C1 segment of cervical spinal cord (tissue), 14 donors: ENCODE measurements around the gene MLLT6.

Experiments
- DNase-seq, 14 donors: peaks; one replicate each; lab custom pipeline; 2025; lab: John Stamatoyannopoulos, UW

Gene MLLT6

GRCh38 chr17:38706505-38707216 is 1.6 kb downstream of the MLLT6 start:
- peak in 3 of 14 donors; percentile 17 to 33 (median 30) for DNase-seq

- DNase-seq, result no peak
Observed at GRCh38 chr17:38707678-38708351, 2.7 kb downstream of the MLLT6 start.

- DNase-seq, result no peak
Observed at GRCh38 chr17:38709104-38709820, 4.2 kb downstream of the MLLT6 start.

- DNase-seq, result no peak
Observed at GRCh38 chr17:38709864-38710603, 5.0 kb downstream of the MLLT6 start.

- DNase-seq, result no peak
Observed at GRCh38 chr17:38710604-38710962, 5.5 kb downstream of the MLLT6 start.

GRCh38 chr17:38710985-38711384 is 5.9 kb downstream of the MLLT6 start:
- no peak for DNase-seq

GRCh38 chr17:38711792-38712571 is 6.9 kb downstream of the MLLT6 start:
- no peak for DNase-seq

- DNase-seq, result no peak
Observed at GRCh38 chr17:38712593-38712992, 7.5 kb downstream of the MLLT6 start.

GRCh38 chr17:38713456-38714075 is 8.5 kb downstream of the MLLT6 start:
- no peak for DNase-seq

- DNase-seq, result no peak
Observed at GRCh38 chr17:38715216-38715943, 10.3 kb downstream of the MLLT6 start.

- no peak for DNase-seq
Observed at GRCh38 chr17:38716368-38717005, 11.4 kb downstream of the MLLT6 start.

- peak in 1 of 14 donors; percentile 54 for DNase-seq
Observed at GRCh38 chr17:38717139-38717745, 12.2 kb downstream of the MLLT6 start.

- DNase-seq, result no peak
Observed at GRCh38 chr17:38719289-38719942, 14.3 kb downstream of the MLLT6 start.

GRCh38 chr17:38719943-38720641 is 15.0 kb downstream of the MLLT6 start:
- DNase-seq, result no peak

- DNase-seq, result no peak
Observed at GRCh38 chr17:38720941-38721340, 15.9 kb downstream of the MLLT6 start.

- no peak for DNase-seq
Observed at GRCh38 chr17:38721802-38722201, 16.7 kb downstream of the MLLT6 start.

- peak in 12 of 14 donors; percentile 16 to 87 (median 77) for DNase-seq
Observed at GRCh38 chr17:38724337-38724988, 19.4 kb downstream of the MLLT6 start.
